Measurements from ENCODE around the gene SLC1A2.

DNA sequence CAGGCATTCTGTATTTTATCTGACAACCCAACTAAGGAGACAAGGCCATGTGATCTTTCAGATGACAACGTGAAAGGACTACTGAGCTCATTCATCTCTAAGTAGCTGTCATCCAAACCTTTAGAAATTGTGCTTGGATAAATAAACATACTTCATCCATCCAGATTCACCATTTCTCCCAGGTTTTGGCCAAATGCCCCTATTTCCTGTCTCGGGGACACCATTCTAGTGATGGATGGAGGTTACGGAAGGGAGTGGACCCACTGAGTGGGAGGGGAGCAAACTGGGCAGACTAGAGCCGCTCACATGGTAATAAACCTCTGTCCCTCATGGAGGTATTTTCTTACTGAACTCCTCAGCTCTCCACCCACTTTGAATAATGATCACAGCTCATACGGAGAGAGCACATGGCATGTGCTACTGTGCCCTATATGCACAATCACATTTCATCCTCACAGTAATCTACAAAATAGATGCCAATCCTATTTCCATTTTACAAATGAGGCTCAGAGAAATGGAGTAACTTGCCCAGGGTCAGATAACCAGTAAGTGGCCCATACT lies 114.4 kb downstream of the SLC1A2 start:
- TF ChIP-seq, protein P1, sequence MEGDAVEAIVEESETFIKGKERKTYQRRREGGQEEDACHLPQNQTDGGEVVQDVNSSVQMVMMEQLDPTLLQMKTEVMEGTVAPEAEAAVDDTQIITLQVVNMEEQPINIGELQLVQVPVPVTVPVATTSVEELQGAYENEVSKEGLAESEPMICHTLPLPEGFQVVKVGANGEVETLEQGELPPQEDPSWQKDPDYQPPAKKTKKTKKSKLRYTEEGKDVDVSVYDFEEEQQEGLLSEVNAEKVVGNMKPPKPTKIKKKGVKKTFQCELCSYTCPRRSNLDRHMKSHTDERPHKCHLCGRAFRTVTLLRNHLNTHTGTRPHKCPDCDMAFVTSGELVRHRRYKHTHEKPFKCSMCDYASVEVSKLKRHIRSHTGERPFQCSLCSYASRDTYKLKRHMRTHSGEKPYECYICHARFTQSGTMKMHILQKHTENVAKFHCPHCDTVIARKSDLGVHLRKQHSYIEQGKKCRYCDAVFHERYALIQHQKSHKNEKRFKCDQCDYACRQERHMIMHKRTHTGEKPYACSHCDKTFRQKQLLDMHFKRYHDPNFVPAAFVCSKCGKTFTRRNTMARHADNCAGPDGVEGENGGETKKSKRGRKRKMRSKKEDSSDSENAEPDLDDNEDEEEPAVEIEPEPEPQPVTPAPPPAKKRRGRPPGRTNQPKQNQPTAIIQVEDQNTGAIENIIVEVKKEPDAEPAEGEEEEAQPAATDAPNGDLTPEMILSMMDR (conservative IDR thresholded peaks at IDR 0.05; ENCODE audit: low read length) = no peak
- TF ChIP-seq EZH2phosphoT487 (IDR thresholded peaks at IDR 0.05; ENCODE audit: borderline replicate concordance, low read depth, low read length) = no peak
